Activated CD8-positive, alpha-beta T cell treated with anti-CD3 and anti-CD28 coated beads for 36 hours (primary cell): ENCODE results near the gene RIPOR3. TPM values are rescaled to one million over a fixed set of nuclear protein-coding genes. Genes with fewer than 3 reads are reported as not detected.

Experiments
- ATAC-seq: fragments of 200-7000 bp; cut with Tn5 transposase; one replicate; pipeline ENCODE4 v1.10.0; 2021; ENCODE audit warnings: mild to moderate bottlenecking, moderate library complexity
- CTCF ChIA-PET: fragments of 350-600 bp; sonication (Branson Sonifier 250); formaldehyde crosslinking; loops from one replicate; lab custom pipeline; 2021; ENCODE audit warnings: antibody characterized with exemption; lab: Charles Lee
- POLR2A ChIA-PET: fragments of 350-600 bp; sonication (Branson Sonifier 250); formaldehyde crosslinking; loops from one replicate; lab custom pipeline; 2021; ENCODE audit warnings: antibody characterized with exemption; lab: Charles Lee
- DNase-seq: peaks from one replicate; pipeline ENCODE4 v3.0.0-alpha.2; 2020
- H3K27ac Mint-ChIP-seq: one replicate; pipeline ENCODE4 v1.8.0; 2021; ENCODE audit warnings: mild to moderate bottlenecking, mixed read lengths
- H3K27me3 Mint-ChIP-seq: one replicate; pipeline ENCODE4 v1.8.0; 2021; ENCODE audit warnings: mixed read lengths
- H3K36me3 Mint-ChIP-seq: one replicate; pipeline ENCODE4 v1.8.0; 2021; ENCODE audit warnings: low read depth, mixed read lengths
- H3K4me1 Mint-ChIP-seq: one replicate; pipeline ENCODE4 v1.8.0; 2021; ENCODE audit warnings: low read depth, mixed read lengths
- H3K4me3 Mint-ChIP-seq: one replicate; pipeline ENCODE4 v1.8.0; 2021; ENCODE audit warnings: mild to moderate bottlenecking, moderate library complexity, mixed read lengths
- H3K9me3 Mint-ChIP-seq: one replicate; pipeline ENCODE4 v1.8.0; 2021; ENCODE audit warnings: mixed read lengths
- CTCF ChIP-seq: fragments of 200-600 bp; IDR thresholded peaks from one replicate; pipeline ENCODE4 v1.8.0; 2022; ENCODE audit warnings: antibody characterized with exemption, mild to moderate bottlenecking
- intact Hi-C: fragments of 100-400 bp; cut with micrococcal nuclease; formaldehyde crosslinking; loops from one replicate; pipeline ENCODE4 v1.10.0; 2022
- total RNA-seq, 2 experiments: library from RNA; stranded (reverse); gene quantifications; one replicate each; pipeline ENCODE4 v1.2.3, GENCODE V29; 2021

Gene RIPOR3
- total RNA-seq, 2 experiments from 2014 or later = not detected

- H3K4me1 Mint-ChIP-seq = no peaks in the 10 kb centered on the region
Observed at GRCh38 chr20:50713657-50714101, 22.3 kb upstream of the RIPOR3 start.

GRCh38 chr20:50712771-50713656 is 21.7 kb upstream of the RIPOR3 start:
- DNase-seq (no peak), ATAC-seq (no peak)
- Mint-ChIP-seq H3K27me3 (peaks cover 11% of the 10 kb centered on the region), H3K36me3 (no peaks in the 10 kb centered on the region), H3K4me1 (no peaks in the 10 kb centered on the region), H3K27ac (no peak overlapping the region), H3K9me3 (no peaks in the 10 kb centered on the region), H3K4me3 (no peak overlapping the region)
- ChIA-PET POLR2A (interaction anchor here (0.5 kb wide), 1 partner anchor 77 kb away, joined by 3 read pairs; no protein-coding TSS in a partner anchor), CTCF (interaction anchor here (1.1 kb wide), 1 partner anchor 12 kb away, joined by 3 read pairs; no protein-coding TSS in a partner anchor)
- TF ChIP-seq CTCF = no peak
- intact Hi-C loops = no loop called here

More at GRCh38 chr20:50713657-50714101, 22.3 kb upstream of the RIPOR3 start:
- ATAC-seq (no peak), DNase-seq (no peak)
- no peak for TF ChIP-seq CTCF
- Mint-ChIP-seq H3K9me3 (no peaks in the 10 kb centered on the region), H3K27me3 (peaks cover 11% of the 10 kb centered on the region), H3K36me3 (no peaks in the 10 kb centered on the region), H3K4me3 (no peak overlapping the region), H3K27ac (no peak overlapping the region)
- intact Hi-C loops = no loop called here
- ChIA-PET POLR2A (no interaction called here), CTCF (interaction anchor here (1.1 kb wide), 1 partner anchor 11 kb away, joined by 3 read pairs; no protein-coding TSS in a partner anchor)

GRCh38 chr20:50711113-50711825 is 19.9 kb upstream of the RIPOR3 start:
- ChIA-PET CTCF (no interaction called here), POLR2A (no interaction called here)
- Mint-ChIP-seq H3K9me3 (no peaks in the 10 kb centered on the region), H3K36me3 (no peaks in the 10 kb centered on the region), H3K27me3 (peaks cover 11% of the 10 kb centered on the region), H3K4me3 (no peak overlapping the region), H3K27ac (no peak overlapping the region), H3K4me1 (no peaks in the 10 kb centered on the region)
- DNase-seq = no peak
- ATAC-seq = no peak
- TF ChIP-seq CTCF = no peak
- intact Hi-C loops = no loop called here

GRCh38 chr20:50710492-50711063 is 19.2 kb upstream of the RIPOR3 start:
- DNase-seq (no peak), ATAC-seq (no peak)
- POLR2A ChIA-PET = no interaction called here
- no peak overlapping the region for H3K4me3 Mint-ChIP-seq
- no peak for TF ChIP-seq CTCF
- no peak overlapping the region for H3K27ac Mint-ChIP-seq
- no peaks in the 10 kb centered on the region for H3K4me1 Mint-ChIP-seq
- peaks cover 11% of the 10 kb centered on the region for H3K27me3 Mint-ChIP-seq
- H3K36me3 Mint-ChIP-seq = no peaks in the 10 kb centered on the region
- intact Hi-C loops = no loop called here
- CTCF ChIA-PET = no interaction called here
- H3K9me3 Mint-ChIP-seq = no peaks in the 10 kb centered on the region
